PC-9 (cell line): ENCODE results near the gene MAP4.

ENCODE experiments used
- CTCF ChIP-seq: fragments of 200-600 bp; sonication (generic); conservative IDR thresholded peaks from 2 replicates; pipeline ENCODE4 v1.6.1; 2017; ENCODE audit warnings: mixed run types, antibody characterized with exemption, mild to moderate bottlenecking, moderate library complexity
- EZH2 ChIP-seq: fragments of 200-600 bp; sonication (generic); IDR thresholded peaks from 2 replicates; pipeline ENCODE4 v1.8.0; 2017; ENCODE audit warnings: antibody characterized with exemption, low read depth

- TF ChIP-seq CTCF = no peak
- TF ChIP-seq EZH2 = no peak
Observed at GRCh38 chr3:47892286-47893040, 123.8 kb downstream of the MAP4 start.
